ENCODE results near the gene PLEKHG2. TPM values are rescaled to one million over a fixed set of nuclear protein-coding genes. Genes with fewer than 3 reads are reported as not detected.

Gene PLEKHG2
- total and polyA plus RNA-seq, 9 of the 15 experiments (the other 6 are each of a cell fraction or from before 2014, with no cell fraction given) = 0.98 to 45.7 (median 9.8) TPM

DNA sequence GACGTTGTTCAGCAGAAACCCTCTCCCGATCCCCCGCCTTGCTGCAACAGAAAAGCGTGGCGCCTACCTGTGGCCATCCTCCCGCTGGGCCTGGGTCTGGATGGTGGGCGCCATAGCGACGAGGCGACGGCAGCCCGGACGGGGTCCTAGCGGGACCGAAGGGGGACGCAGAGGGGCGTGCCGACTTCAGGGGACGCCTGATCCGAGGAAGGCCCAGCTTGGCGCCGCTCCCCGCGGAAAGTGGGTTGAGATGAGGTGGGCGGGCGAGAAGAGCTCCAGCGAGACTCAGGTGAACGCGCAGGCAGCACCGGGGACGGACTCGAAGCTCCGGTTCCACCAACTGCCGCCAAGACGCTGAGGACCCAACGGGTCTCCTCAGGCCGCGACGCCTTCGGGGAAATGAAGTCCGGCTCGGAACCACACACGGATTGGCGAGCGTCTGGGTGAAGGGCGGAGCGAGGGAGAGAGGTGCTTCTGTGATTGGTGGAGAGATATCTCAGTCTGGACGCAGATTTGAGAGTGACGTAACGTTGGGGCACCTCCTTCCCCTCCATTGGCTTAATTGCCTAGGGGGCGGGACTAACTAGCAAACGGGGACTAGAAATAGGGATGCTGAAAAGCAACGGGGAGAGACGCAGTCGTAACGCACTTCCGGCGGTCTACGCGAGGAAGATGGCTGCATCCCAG is 21.6 kb upstream of the PLEKHG2 start, which contains the start of the genes MED29 and PAF1 (continued):
- TF ChIP-seq SIN3A (IDR thresholded peaks at IDR 0.05; ENCODE audit: borderline replicate concordance in 2 of 2, control insufficient read depth in 1 of 2, low read depth in 2 of 2, low read length in 2 of 2) (peak; percentile 29 to 77; a peak in 1 of 4 replicates), CHCHD3 (CRISPR knock-in tag; IDR thresholded peaks at IDR 0.05) (no peak), ZNF77 (CRISPR knock-in tag; IDR thresholded peaks at IDR 0.05) (no peak), NR0B1 (IDR thresholded peaks at IDR 0.05; ENCODE audit: partially characterized antibody) (no peak), SIN3B (IDR thresholded peaks at IDR 0.05; ENCODE audit: low read depth) (peak; percentile 78; the same call in 1 of the 2 replicates), MTA1 (IDR thresholded peaks at IDR 0.05; ENCODE audit: borderline replicate concordance) (no peak), KLF10 (CRISPR knock-in tag; IDR thresholded peaks at IDR 0.05) (no peak), GABPA (tag; conservative IDR thresholded peaks at IDR 0.05; ENCODE audit: low read depth) (peak; percentile 93), NCOA6 (IDR thresholded peaks at IDR 0.05) (no peak), TEAD4 (IDR thresholded peaks at IDR 0.05; ENCODE audit: low read length) (no peak), TEAD4 (CRISPR knock-in tag; IDR thresholded peaks at IDR 0.05; ENCODE audit: borderline replicate concordance) (no peak), ZNF24 (IDR thresholded peaks at IDR 0.05) (no peak), DNMT1 (IDR thresholded peaks at IDR 0.05) (no peak), MLLT1 (IDR thresholded peaks at IDR 0.05) (no peak; a peak in 1 of 4 replicates)
- TF ChIP-seq, protein P1, sequence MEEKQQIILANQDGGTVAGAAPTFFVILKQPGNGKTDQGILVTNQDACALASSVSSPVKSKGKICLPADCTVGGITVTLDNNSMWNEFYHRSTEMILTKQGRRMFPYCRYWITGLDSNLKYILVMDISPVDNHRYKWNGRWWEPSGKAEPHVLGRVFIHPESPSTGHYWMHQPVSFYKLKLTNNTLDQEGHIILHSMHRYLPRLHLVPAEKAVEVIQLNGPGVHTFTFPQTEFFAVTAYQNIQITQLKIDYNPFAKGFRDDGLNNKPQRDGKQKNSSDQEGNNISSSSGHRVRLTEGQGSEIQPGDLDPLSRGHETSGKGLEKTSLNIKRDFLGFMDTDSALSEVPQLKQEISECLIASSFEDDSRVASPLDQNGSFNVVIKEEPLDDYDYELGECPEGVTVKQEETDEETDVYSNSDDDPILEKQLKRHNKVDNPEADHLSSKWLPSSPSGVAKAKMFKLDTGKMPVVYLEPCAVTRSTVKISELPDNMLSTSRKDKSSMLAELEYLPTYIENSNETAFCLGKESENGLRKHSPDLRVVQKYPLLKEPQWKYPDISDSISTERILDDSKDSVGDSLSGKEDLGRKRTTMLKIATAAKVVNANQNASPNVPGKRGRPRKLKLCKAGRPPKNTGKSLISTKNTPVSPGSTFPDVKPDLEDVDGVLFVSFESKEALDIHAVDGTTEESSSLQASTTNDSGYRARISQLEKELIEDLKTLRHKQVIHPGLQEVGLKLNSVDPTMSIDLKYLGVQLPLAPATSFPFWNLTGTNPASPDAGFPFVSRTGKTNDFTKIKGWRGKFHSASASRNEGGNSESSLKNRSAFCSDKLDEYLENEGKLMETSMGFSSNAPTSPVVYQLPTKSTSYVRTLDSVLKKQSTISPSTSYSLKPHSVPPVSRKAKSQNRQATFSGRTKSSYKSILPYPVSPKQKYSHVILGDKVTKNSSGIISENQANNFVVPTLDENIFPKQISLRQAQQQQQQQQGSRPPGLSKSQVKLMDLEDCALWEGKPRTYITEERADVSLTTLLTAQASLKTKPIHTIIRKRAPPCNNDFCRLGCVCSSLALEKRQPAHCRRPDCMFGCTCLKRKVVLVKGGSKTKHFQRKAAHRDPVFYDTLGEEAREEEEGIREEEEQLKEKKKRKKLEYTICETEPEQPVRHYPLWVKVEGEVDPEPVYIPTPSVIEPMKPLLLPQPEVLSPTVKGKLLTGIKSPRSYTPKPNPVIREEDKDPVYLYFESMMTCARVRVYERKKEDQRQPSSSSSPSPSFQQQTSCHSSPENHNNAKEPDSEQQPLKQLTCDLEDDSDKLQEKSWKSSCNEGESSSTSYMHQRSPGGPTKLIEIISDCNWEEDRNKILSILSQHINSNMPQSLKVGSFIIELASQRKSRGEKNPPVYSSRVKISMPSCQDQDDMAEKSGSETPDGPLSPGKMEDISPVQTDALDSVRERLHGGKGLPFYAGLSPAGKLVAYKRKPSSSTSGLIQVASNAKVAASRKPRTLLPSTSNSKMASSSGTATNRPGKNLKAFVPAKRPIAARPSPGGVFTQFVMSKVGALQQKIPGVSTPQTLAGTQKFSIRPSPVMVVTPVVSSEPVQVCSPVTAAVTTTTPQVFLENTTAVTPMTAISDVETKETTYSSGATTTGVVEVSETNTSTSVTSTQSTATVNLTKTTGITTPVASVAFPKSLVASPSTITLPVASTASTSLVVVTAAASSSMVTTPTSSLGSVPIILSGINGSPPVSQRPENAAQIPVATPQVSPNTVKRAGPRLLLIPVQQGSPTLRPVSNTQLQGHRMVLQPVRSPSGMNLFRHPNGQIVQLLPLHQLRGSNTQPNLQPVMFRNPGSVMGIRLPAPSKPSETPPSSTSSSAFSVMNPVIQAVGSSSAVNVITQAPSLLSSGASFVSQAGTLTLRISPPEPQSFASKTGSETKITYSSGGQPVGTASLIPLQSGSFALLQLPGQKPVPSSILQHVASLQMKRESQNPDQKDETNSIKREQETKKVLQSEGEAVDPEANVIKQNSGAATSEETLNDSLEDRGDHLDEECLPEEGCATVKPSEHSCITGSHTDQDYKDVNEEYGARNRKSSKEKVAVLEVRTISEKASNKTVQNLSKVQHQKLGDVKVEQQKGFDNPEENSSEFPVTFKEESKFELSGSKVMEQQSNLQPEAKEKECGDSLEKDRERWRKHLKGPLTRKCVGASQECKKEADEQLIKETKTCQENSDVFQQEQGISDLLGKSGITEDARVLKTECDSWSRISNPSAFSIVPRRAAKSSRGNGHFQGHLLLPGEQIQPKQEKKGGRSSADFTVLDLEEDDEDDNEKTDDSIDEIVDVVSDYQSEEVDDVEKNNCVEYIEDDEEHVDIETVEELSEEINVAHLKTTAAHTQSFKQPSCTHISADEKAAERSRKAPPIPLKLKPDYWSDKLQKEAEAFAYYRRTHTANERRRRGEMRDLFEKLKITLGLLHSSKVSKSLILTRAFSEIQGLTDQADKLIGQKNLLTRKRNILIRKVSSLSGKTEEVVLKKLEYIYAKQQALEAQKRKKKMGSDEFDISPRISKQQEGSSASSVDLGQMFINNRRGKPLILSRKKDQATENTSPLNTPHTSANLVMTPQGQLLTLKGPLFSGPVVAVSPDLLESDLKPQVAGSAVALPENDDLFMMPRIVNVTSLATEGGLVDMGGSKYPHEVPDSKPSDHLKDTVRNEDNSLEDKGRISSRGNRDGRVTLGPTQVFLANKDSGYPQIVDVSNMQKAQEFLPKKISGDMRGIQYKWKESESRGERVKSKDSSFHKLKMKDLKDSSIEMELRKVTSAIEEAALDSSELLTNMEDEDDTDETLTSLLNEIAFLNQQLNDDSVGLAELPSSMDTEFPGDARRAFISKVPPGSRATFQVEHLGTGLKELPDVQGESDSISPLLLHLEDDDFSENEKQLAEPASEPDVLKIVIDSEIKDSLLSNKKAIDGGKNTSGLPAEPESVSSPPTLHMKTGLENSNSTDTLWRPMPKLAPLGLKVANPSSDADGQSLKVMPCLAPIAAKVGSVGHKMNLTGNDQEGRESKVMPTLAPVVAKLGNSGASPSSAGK (IDR thresholded peaks at IDR 0.05) = no peak
